ENCODE results near the gene SNAPC3.

The SNAPC3 gene

GRCh38 chr9:15386465-15386864 is 36.2 kb upstream of the SNAPC3 start:
- peaks cover 3% of the 10 kb centered on the region for H3K4me1 ChIP-seq (ENCODE audit: control insufficient read depth, insufficient read depth, low read depth, low read length)
- 98% methylated on average over 6 of the region's 6 CpGs for WGBS
- DNase-seq = no peak
- no peak overlapping the region for H2BK120ac ChIP-seq (ENCODE audit: low read depth, low read length)
- H2AK5ac ChIP-seq (ENCODE audit: low read length, severe bottlenecking) = no peak overlapping the region
- no peak overlapping the region for H3K14ac ChIP-seq (ENCODE audit: low read length in 2 of 2)
- H3K18ac ChIP-seq (ENCODE audit: low read depth in 1 of 2, low read length in 2 of 2) = no peak overlapping the region
- H4K8ac ChIP-seq (ENCODE audit: low read length) = no peak overlapping the region
- H2BK12ac ChIP-seq (ENCODE audit: low read length in 2 of 2) = no peak overlapping the region
- H3K27me3 ChIP-seq (ENCODE audit: control insufficient read depth in 1 of 2, insufficient read depth in 1 of 2, low read length in 2 of 2) = peaks cover 0 to 14% of the 10 kb centered on the region in 2 experiments
- H3K4ac ChIP-seq (ENCODE audit: low read depth in 1 of 2, low read length in 2 of 2) = no peak overlapping the region
- H2BK5ac ChIP-seq (ENCODE audit: low read depth, low read length, poor library complexity, severe bottlenecking) = no peak overlapping the region
- no peak overlapping the region for H3K4me3 ChIP-seq (ENCODE audit: insufficient read depth in 1 of 2, low read depth in 1 of 2, low read length in 2 of 2)
- H3K4me2 ChIP-seq (ENCODE audit: low read length, poor library complexity, severe bottlenecking) = no peak overlapping the region
- no peak overlapping the region for H2BK15ac ChIP-seq (ENCODE audit: low read depth, poor library complexity, severe bottlenecking)
- no peak overlapping the region for H3K27ac ChIP-seq (ENCODE audit: low read length, poor library complexity, severe bottlenecking)
- no peaks in the 10 kb centered on the region for H3K9me3 ChIP-seq (ENCODE audit: control insufficient read depth, low read length)
- no peak overlapping the region for H3K9ac ChIP-seq (ENCODE audit: low read length)
- no peak overlapping the region for H3K23ac ChIP-seq (ENCODE audit: low read length in 2 of 2)
- no peaks in the 10 kb centered on the region for H3K36me3 ChIP-seq (ENCODE audit: control insufficient read depth in 1 of 2, insufficient read depth in 2 of 2, low read depth in 1 of 2, low read length in 2 of 2)
- no peak overlapping the region for H2AFZ ChIP-seq (ENCODE audit: low read depth, low read length)
- no peaks in the 10 kb centered on the region for H3K79me1 ChIP-seq (replicated peaks; ENCODE audit: low read length, poor library complexity, severe bottlenecking)
- no peak overlapping the region for H4K91ac ChIP-seq (ENCODE audit: low read length)

DNA sequence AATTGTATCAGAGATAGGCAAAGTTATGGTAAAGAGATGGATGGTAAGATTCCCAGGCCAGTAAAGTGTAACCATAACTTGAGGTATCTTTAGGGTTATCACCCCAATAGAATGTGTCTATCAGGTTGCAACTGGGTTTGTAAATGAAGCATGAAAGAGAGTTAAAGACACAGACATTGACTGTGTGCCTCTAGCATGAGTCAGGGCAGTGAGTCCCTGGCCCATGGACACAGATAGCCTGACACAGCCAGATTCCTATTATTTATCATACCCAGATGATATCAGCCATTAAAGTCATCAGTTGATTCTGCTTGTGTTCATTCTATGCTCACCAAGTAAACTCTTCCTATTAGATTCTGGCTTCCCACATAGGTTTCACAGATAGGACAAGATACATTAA is 33.5 kb upstream of the SNAPC3 start:
- Histone ChIP-seq H3K36me3 (ENCODE audit: control insufficient read depth in 1 of 2, insufficient read depth in 2 of 2, low read depth in 1 of 2, low read length in 2 of 2) (no peaks in the 10 kb centered on the region), H2BK5ac (ENCODE audit: low read depth, low read length, poor library complexity, severe bottlenecking) (no peak overlapping the region)
- DNase-seq = no peak

DNA sequence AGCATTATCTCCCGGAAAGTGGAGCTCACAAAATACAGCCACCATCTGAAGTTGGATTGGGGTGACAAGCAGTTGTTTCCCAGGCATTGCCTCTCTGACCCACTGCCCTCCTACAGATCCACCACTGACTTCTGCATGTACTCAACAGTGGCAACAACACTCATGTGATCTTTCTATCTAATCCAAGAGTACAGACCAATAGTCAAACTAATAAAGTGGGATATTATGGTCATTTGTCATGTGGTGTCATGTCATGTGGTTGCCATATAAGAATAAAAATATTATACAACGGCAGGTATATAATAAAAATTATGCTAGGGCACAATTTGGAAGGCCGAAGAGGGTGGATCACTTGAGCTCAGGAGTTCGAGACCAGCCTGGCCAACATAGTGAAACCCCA is 33.0 kb upstream of the SNAPC3 start:
- Histone ChIP-seq H2AFZ (ENCODE audit: low read depth, low read length) (no peak overlapping the region), H3K27me3 (ENCODE audit: control insufficient read depth in 1 of 2, insufficient read depth in 1 of 2, low read length in 2 of 2) (no peaks in the 10 kb centered on the region), H2BK120ac (ENCODE audit: low read depth, low read length) (no peak overlapping the region), H3K4ac (ENCODE audit: low read depth in 1 of 2, low read length in 2 of 2) (no peak overlapping the region), H3K4me1 (ENCODE audit: control insufficient read depth, insufficient read depth, low read depth, low read length) (peaks cover 3% of the 10 kb centered on the region), H3K23ac (ENCODE audit: low read length in 2 of 2) (no peak overlapping the region), H2BK12ac (ENCODE audit: low read length in 2 of 2) (no peak overlapping the region), H3K9me3 (ENCODE audit: control insufficient read depth, low read length) (no peaks in the 10 kb centered on the region), H2BK15ac (ENCODE audit: low read depth, poor library complexity, severe bottlenecking) (no peak overlapping the region), H2AK5ac (ENCODE audit: low read length, severe bottlenecking) (peak overlapping the region; percentile 44), H3K9ac (ENCODE audit: low read length) (no peak overlapping the region), H3K36me3 (ENCODE audit: control insufficient read depth in 1 of 2, insufficient read depth in 2 of 2, low read depth in 1 of 2, low read length in 2 of 2) (no peaks in the 10 kb centered on the region), H4K91ac (ENCODE audit: low read length) (no peak overlapping the region), H3K18ac (ENCODE audit: low read depth in 1 of 2, low read length in 2 of 2) (no peak overlapping the region), H3K27ac (ENCODE audit: low read length, poor library complexity, severe bottlenecking) (peak overlapping the region; percentile 25), H3K4me3 (ENCODE audit: insufficient read depth in 1 of 2, low read depth in 1 of 2, low read length in 2 of 2) (no peak overlapping the region), H2BK5ac (ENCODE audit: low read depth, low read length, poor library complexity, severe bottlenecking) (no peak overlapping the region), H4K8ac (ENCODE audit: low read length) (no peak overlapping the region), H3K14ac (ENCODE audit: low read length in 2 of 2) (no peak overlapping the region), H3K4me2 (ENCODE audit: low read length, poor library complexity, severe bottlenecking) (peak overlapping the region; percentile 21), H3K79me1 (replicated peaks; ENCODE audit: low read length, poor library complexity, severe bottlenecking) (no peaks in the 10 kb centered on the region)
- 88% methylated on average over 4 of the region's 4 CpGs for WGBS
- no peak for DNase-seq

More for the DNA sequence above, 33.5 kb upstream of the SNAPC3 start:
- H2AK5ac ChIP-seq (ENCODE audit: low read length, severe bottlenecking) = no peak overlapping the region
- H3K4me3 ChIP-seq (ENCODE audit: insufficient read depth in 1 of 2, low read depth in 1 of 2, low read length in 2 of 2) = no peak overlapping the region
- H3K9me3 ChIP-seq (ENCODE audit: control insufficient read depth, low read length) = no peaks in the 10 kb centered on the region
- H3K4ac ChIP-seq (ENCODE audit: low read depth in 1 of 2, low read length in 2 of 2) = no peak overlapping the region
- no peak overlapping the region for H3K18ac ChIP-seq (ENCODE audit: low read depth in 1 of 2, low read length in 2 of 2)
- H3K14ac ChIP-seq (ENCODE audit: low read length in 2 of 2) = no peak overlapping the region
- H3K9ac ChIP-seq (ENCODE audit: low read length) = no peak overlapping the region
- no peak overlapping the region for H2AFZ ChIP-seq (ENCODE audit: low read depth, low read length)
- H2BK15ac ChIP-seq (ENCODE audit: low read depth, poor library complexity, severe bottlenecking) = no peak overlapping the region
- H3K27me3 ChIP-seq (ENCODE audit: control insufficient read depth in 1 of 2, insufficient read depth in 1 of 2, low read length in 2 of 2) = no peaks in the 10 kb centered on the region
- H3K79me1 ChIP-seq (replicated peaks; ENCODE audit: low read length, poor library complexity, severe bottlenecking) = no peaks in the 10 kb centered on the region
- H4K8ac ChIP-seq (ENCODE audit: low read length) = no peak overlapping the region
- no peak overlapping the region for H3K4me2 ChIP-seq (ENCODE audit: low read length, poor library complexity, severe bottlenecking)
- no peak overlapping the region for H3K23ac ChIP-seq (ENCODE audit: low read length in 2 of 2)
- H3K4me1 ChIP-seq (ENCODE audit: control insufficient read depth, insufficient read depth, low read depth, low read length) = peaks cover 3% of the 10 kb centered on the region
- no peak overlapping the region for H4K91ac ChIP-seq (ENCODE audit: low read length)
- no peak overlapping the region for H2BK120ac ChIP-seq (ENCODE audit: low read depth, low read length)
- H2BK12ac ChIP-seq (ENCODE audit: low read length in 2 of 2) = no peak overlapping the region
- H3K27ac ChIP-seq (ENCODE audit: low read length, poor library complexity, severe bottlenecking) = peak overlapping the region; percentile 25

GRCh38 chr9:15390201-15390600 is 32.5 kb upstream of the SNAPC3 start:
- no peak overlapping the region for H4K8ac ChIP-seq (ENCODE audit: low read length)
- no peak overlapping the region for H2BK12ac ChIP-seq (ENCODE audit: low read length in 2 of 2)
- H3K36me3 ChIP-seq (ENCODE audit: control insufficient read depth in 1 of 2, insufficient read depth in 2 of 2, low read depth in 1 of 2, low read length in 2 of 2) = no peaks in the 10 kb centered on the region
- no peak overlapping the region for H2AK5ac ChIP-seq (ENCODE audit: low read length, severe bottlenecking)
- H3K9me3 ChIP-seq (ENCODE audit: control insufficient read depth, low read length) = no peaks in the 10 kb centered on the region
- no peak overlapping the region for H3K14ac ChIP-seq (ENCODE audit: low read length in 2 of 2)
- 100% methylated on average over 2 of the region's 2 CpGs for WGBS
- H3K18ac ChIP-seq (ENCODE audit: low read depth in 1 of 2, low read length in 2 of 2) = no peak overlapping the region
- no peak overlapping the region for H3K4me3 ChIP-seq (ENCODE audit: insufficient read depth in 1 of 2, low read depth in 1 of 2, low read length in 2 of 2)
- H3K4ac ChIP-seq (ENCODE audit: low read depth in 1 of 2, low read length in 2 of 2) = no peak overlapping the region
- no peaks in the 10 kb centered on the region for H3K27me3 ChIP-seq (ENCODE audit: control insufficient read depth in 1 of 2, insufficient read depth in 1 of 2, low read length in 2 of 2)
- no peak overlapping the region for H2AFZ ChIP-seq (ENCODE audit: low read depth, low read length)
- H2BK15ac ChIP-seq (ENCODE audit: low read depth, poor library complexity, severe bottlenecking) = no peak overlapping the region
- H3K79me1 ChIP-seq (replicated peaks; ENCODE audit: low read length, poor library complexity, severe bottlenecking) = no peaks in the 10 kb centered on the region
- no peak overlapping the region for H2BK5ac ChIP-seq (ENCODE audit: low read depth, low read length, poor library complexity, severe bottlenecking)
- H3K4me2 ChIP-seq (ENCODE audit: low read length, poor library complexity, severe bottlenecking) = no peak overlapping the region
- H2BK120ac ChIP-seq (ENCODE audit: low read depth, low read length) = no peak overlapping the region
- H3K9ac ChIP-seq (ENCODE audit: low read length) = no peak overlapping the region
- no peak for DNase-seq
- peaks cover 3% of the 10 kb centered on the region for H3K4me1 ChIP-seq (ENCODE audit: control insufficient read depth, insufficient read depth, low read depth, low read length)
- peak overlapping the region; percentile 29 for H3K27ac ChIP-seq (ENCODE audit: low read length, poor library complexity, severe bottlenecking)
- H4K91ac ChIP-seq (ENCODE audit: low read length) = no peak overlapping the region
- H3K23ac ChIP-seq (ENCODE audit: low read length in 2 of 2) = no peak overlapping the region

All from mesenchymal stem cell (in vitro differentiated cells and primary cell).